GM12878 (cell line): ENCODE measurements around the gene LGI4. TPM values are rescaled to one million over a fixed set of nuclear protein-coding genes. Genes with fewer than 3 reads are reported as not detected.

Source experiments
- ATAC-seq: fragments of 200-7000 bp; cut with Tn5 transposase; 3 replicates; pipeline ENCODE4 v1.9.1; 2020; ENCODE audit warnings: mild to moderate bottlenecking, moderate library complexity
- BruUV-seq: library from RNA; stranded (reverse); fragments of 400-500 nt; replicated peaks from 2 replicates; lab custom pipeline; 2021; lab: Mats Ljungman, UMichigan
- CTCF ChIA-PET: fragments of 300-600 bp; sonication (Branson Sonifier 250); formaldehyde crosslinking; extraction: SDS; loops from one replicate; lab custom pipeline; 2021; ENCODE audit warnings: inconsistent platforms; lab: Yijun Ruan, JAX
- POLR2A ChIA-PET: fragments of 350-600 bp; formaldehyde crosslinking; extraction: SDS; loops from one replicate; lab custom pipeline; 2021; ENCODE audit warnings: inconsistent platforms; lab: Charles Lee
- RAD21 ChIA-PET: fragments of 300-600 bp; sonication (Branson Sonifier 250); formaldehyde crosslinking; loops from one replicate; lab custom pipeline; 2023; ENCODE audit warnings: antibody characterized with exemption; ENCODE audit not compliant: unreplicated experiment; lab: Charles Lee
- SMC1A ChIA-PET: fragments of 300-600 bp; sonication (Branson Sonifier 250); formaldehyde crosslinking; loops from one replicate; lab custom pipeline; 2023; ENCODE audit not compliant: unreplicated experiment, uncharacterized antibody; lab: Charles Lee
- DNase-seq: peaks from one replicate; pipeline ENCODE4 v3.0.0-alpha.2; 2011; ENCODE audit warnings: low read depth, low spot score
- FAIRE-seq: peaks from 3 replicates; lab custom pipeline; 2011; peaks lifted over from hg19 to GRCh38; lab: Jason Lieb, UNC
- H2AFZ ChIP-seq: 2 replicates; pipeline ENCODE4 v1.6.0; 2011; ENCODE audit warnings: low read depth, low read length, control low read depth; ENCODE audit not compliant: control insufficient read depth
- H3K27ac ChIP-seq: 2 replicates; pipeline ENCODE4 v1.5.1; 2011; ENCODE audit warnings: control low read depth; ENCODE audit not compliant: control insufficient read depth, insufficient read depth
- H3K27me3 ChIP-seq, 2 experiments: replicated peaks in 1 of 2; 2 replicates each; pipeline versions ENCODE4 v1.6.0 to v1.6.1; 2011; ENCODE audit warnings: low read length in 1 of 2; ENCODE audit not compliant: control insufficient read depth in 2 of 2, insufficient read depth in 2 of 2
- H3K36me3 ChIP-seq, 2 experiments: 2 replicates each; pipeline ENCODE4 v1.5.1; 2011; ENCODE audit warnings: low read length in 1 of 2; ENCODE audit not compliant: control insufficient read depth in 2 of 2, insufficient read depth in 2 of 2
- H3K4me1 ChIP-seq: 2 replicates; pipeline ENCODE4 v1.6.1; 2011; ENCODE audit warnings: mild to moderate bottlenecking, low read length, moderate library complexity, mixed read lengths; ENCODE audit not compliant: control insufficient read depth, insufficient read depth
- H3K4me2 ChIP-seq: 2 replicates; pipeline ENCODE4 v1.6.0; 2011; ENCODE audit warnings: control low read depth; ENCODE audit not compliant: control insufficient read depth, insufficient read depth
- H3K4me3 ChIP-seq: fragments of 200-600 bp; sonication (generic); 2 replicates; pipeline ENCODE4 v1.5.1; 2016
- H3K79me2 ChIP-seq: 2 replicates; pipeline ENCODE4 v1.6.0; 2011; ENCODE audit warnings: low read length; ENCODE audit not compliant: control insufficient read depth, insufficient read depth
- H3K9ac ChIP-seq: 2 replicates; pipeline ENCODE4 v1.8.0; 2011; ENCODE audit warnings: low read length, control low read depth, mixed read lengths; ENCODE audit not compliant: control insufficient read depth, insufficient read depth
- H3K9me3 ChIP-seq: replicated peaks from 3 replicates; pipeline ENCODE4 v1.5.1; 2011; ENCODE audit warnings: mild to moderate bottlenecking, low read length; ENCODE audit not compliant: control insufficient read depth, insufficient read depth
- H4K20me1 ChIP-seq: 2 replicates; pipeline ENCODE4 v1.6.0; 2011; ENCODE audit not compliant: control insufficient read depth, insufficient read depth
- CBX3 ChIP-seq: fragments of 200-600 bp; sonication (generic); IDR thresholded peaks from 2 replicates; pipeline ENCODE4 v1.6.1; 2016; ENCODE audit warnings: low read depth, borderline replicate concordance
- CTCF ChIP-seq, 3 experiments: IDR thresholded peaks in 2 of 3; conservative IDR thresholded peaks in 1 of 3; 2 replicates each; pipeline ENCODE4 v1.5.1; 2011; ENCODE audit warnings: low read depth in 3 of 3, low read length in 3 of 3, mild to moderate bottlenecking in 3 of 3, control low read depth in 2 of 3, moderate library complexity in 2 of 3, inconsistent platforms in 1 of 3, mixed read lengths in 1 of 3; ENCODE audit not compliant: control insufficient read depth in 2 of 3, insufficient read depth in 1 of 3; ENCODE audit errors: extremely low read depth in 1 of 3
- GATAD2B ChIP-seq: fragments of 450-650 bp; conservative IDR thresholded peaks from 2 replicates; pipeline ENCODE4 v1.6.1; 2017; ENCODE audit warnings: low read depth, mild to moderate bottlenecking, moderate library complexity
- MTA2 ChIP-seq: fragments of 450-650 bp; IDR thresholded peaks from 2 replicates; pipeline ENCODE4 v1.6.1; 2016; ENCODE audit warnings: low read depth, mild to moderate bottlenecking, moderate library complexity
- RAD21 ChIP-seq: IDR thresholded peaks from 2 replicates; pipeline ENCODE4 v1.6.1; 2011; ENCODE audit warnings: mild to moderate bottlenecking, low read depth, low read length, moderate library complexity; ENCODE audit not compliant: insufficient read depth
- SMC3 ChIP-seq: IDR thresholded peaks from 2 replicates; pipeline ENCODE4 v1.6.1; 2011; ENCODE audit warnings: low read length, improper control_type of control experiment, borderline replicate concordance
- SRF ChIP-seq, 2 experiments: IDR thresholded peaks; 2 replicates each; pipeline ENCODE4 v1.6.1; 2011; ENCODE audit warnings: low read depth in 2 of 2, low read length in 2 of 2, mild to moderate bottlenecking in 1 of 2, moderate library complexity in 1 of 2
- STAT1 ChIP-seq: fragments of 450-650 bp; conservative IDR thresholded peaks from 2 replicates; pipeline ENCODE4 v1.6.1; 2014; ENCODE audit warnings: antibody characterized with exemption, mild to moderate bottlenecking
- WGBS: methylation state at CpG from one replicate; pipeline ENCODE4 v1.1.6; 2016; ENCODE audit warnings: low lambda C conversion rate; ENCODE audit not compliant: insufficient replicate concordance, insufficient coverage; ENCODE audit errors: missing lambda C conversion rate; 5-methylcytosine and 5-hydroxymethylcytosine counted together
- in situ Hi-C: fragments of 300-500 bp; cut with MboI; formaldehyde crosslinking; loops from 9 replicates; pipeline ENCODE4 v1.14.3; 2018; ENCODE audit warnings: mixed read lengths
- intact Hi-C: fragments of 100-400 bp; cut with micrococcal nuclease; formaldehyde crosslinking; loops from one replicate; pipeline ENCODE4 v1.14.2; 2022; ENCODE audit not compliant: unreplicated experiment
- polyA plus RNA-seq, 11 experiments: library from polyadenylated mRNA; depleted of rRNA in 4 of 11; unstranded in 6 of 11; stranded (reverse) in 5 of 11; fragments of >200 nt; fragmentation: Nextera tagmentation in 4 of 11; fragmentation: Illumina TruSeq in 1 of 11; extraction: Ambion mirVana in 4 of 11; extraction: Trizol in 1 of 11; gene quantifications; 1 replicate in 1 of 11; 2 replicates in 10 of 11; pipeline versions ENCODE4 v1.2.1 to v1.2.3, GENCODE V29; 2011 to 2016; ENCODE audit warnings: inconsistent platforms in 2 of 11, missing spikeins in 2 of 11, low read depth in 1 of 11
- total RNA-seq, 4 experiments: library from RNA; depleted of rRNA in 3 of 4; stranded (reverse); fragments of >200 nt in 3 of 4; fragmentation: Illumina TruSeq in 1 of 4; extraction: Trizol in 1 of 4; gene quantifications; 2 replicates each; pipeline versions ENCODE4 v1.2.1 to v1.2.3, GENCODE V29; 2013 to 2021
- TF ChIP-seq, protein P1 (sequence below): IDR thresholded peaks from 2 replicates; pipeline ENCODE4 v1.6.1; 2012; ENCODE audit warnings: improper control_type of control experiment, low read depth, low read length; ENCODE audit not compliant: insufficient replicate concordance
- TF ChIP-seq, protein P2 (sequence below): fragments of 150-350 bp; IDR thresholded peaks from 2 replicates; pipeline ENCODE4 v1.6.1; 2016; ENCODE audit warnings: low read depth, low read length

Gene LGI4
- total and polyA plus RNA-seq, 10 of the 15 experiments (the other 5 are each of a cell fraction or from before 2014, with no cell fraction given), result 0.11 TPM; not detected in 9

- RAD21 ChIA-PET, result interaction anchor here (1.0 to 1.6 kb wide), 3 partner anchors 21 to 48 kb away, joined by 3 to 8 read pairs (median 3); no protein-coding TSS in a partner anchor
- TF ChIP-seq STAT1, result 0 out of 2 replicates have a peak, but pooled peaks have one; percentile 58
- peak; percentile 86 to 99 (median 97) for TF ChIP-seq CTCF (IDR thresholded peaks at IDR 0.05 in 2 of 3, conservative IDR thresholded peaks at IDR 0.05 in 1 of 3; ENCODE audit: control insufficient read depth in 2 of 3, extremely low read depth in 1 of 3, insufficient read depth in 1 of 3, low read depth in 3 of 3, low read length in 3 of 3)
- peak; percentile 12; the same call in 1 of the 2 replicates for TF ChIP-seq MTA2
- TF ChIP-seq CBX3, result no peak
- 0 out of 4 replicates have a peak, but pooled peaks of 1 of the 2 experiments have one; percentile 23 for TF ChIP-seq SRF (IDR thresholded peaks at IDR 0.05; ENCODE audit: low read depth in 2 of 2, low read length in 2 of 2)
- TF ChIP-seq SMC3, result peak; percentile 80; the same call in 1 of the 2 replicates
- TF ChIP-seq, protein P1, sequence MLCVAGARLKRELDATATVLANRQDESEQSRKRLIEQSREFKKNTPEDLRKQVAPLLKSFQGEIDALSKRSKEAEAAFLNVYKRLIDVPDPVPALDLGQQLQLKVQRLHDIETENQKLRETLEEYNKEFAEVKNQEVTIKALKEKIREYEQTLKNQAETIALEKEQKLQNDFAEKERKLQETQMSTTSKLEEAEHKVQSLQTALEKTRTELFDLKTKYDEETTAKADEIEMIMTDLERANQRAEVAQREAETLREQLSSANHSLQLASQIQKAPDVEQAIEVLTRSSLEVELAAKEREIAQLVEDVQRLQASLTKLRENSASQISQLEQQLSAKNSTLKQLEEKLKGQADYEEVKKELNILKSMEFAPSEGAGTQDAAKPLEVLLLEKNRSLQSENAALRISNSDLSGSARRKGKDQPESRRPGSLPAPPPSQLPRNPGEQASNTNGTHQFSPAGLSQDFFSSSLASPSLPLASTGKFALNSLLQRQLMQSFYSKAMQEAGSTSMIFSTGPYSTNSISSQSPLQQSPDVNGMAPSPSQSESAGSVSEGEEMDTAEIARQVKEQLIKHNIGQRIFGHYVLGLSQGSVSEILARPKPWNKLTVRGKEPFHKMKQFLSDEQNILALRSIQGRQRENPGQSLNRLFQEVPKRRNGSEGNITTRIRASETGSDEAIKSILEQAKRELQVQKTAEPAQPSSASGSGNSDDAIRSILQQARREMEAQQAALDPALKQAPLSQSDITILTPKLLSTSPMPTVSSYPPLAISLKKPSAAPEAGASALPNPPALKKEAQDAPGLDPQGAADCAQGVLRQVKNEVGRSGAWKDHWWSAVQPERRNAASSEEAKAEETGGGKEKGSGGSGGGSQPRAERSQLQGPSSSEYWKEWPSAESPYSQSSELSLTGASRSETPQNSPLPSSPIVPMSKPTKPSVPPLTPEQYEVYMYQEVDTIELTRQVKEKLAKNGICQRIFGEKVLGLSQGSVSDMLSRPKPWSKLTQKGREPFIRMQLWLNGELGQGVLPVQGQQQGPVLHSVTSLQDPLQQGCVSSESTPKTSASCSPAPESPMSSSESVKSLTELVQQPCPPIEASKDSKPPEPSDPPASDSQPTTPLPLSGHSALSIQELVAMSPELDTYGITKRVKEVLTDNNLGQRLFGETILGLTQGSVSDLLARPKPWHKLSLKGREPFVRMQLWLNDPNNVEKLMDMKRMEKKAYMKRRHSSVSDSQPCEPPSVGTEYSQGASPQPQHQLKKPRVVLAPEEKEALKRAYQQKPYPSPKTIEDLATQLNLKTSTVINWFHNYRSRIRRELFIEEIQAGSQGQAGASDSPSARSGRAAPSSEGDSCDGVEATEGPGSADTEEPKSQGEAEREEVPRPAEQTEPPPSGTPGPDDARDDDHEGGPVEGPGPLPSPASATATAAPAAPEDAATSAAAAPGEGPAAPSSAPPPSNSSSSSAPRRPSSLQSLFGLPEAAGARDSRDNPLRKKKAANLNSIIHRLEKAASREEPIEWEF, result no peak
- 0 out of 2 replicates have a peak, but pooled peaks have one; percentile 46 for TF ChIP-seq GATAD2B
- TF ChIP-seq RAD21, result peak; percentile 72
- TF ChIP-seq, protein P2, sequence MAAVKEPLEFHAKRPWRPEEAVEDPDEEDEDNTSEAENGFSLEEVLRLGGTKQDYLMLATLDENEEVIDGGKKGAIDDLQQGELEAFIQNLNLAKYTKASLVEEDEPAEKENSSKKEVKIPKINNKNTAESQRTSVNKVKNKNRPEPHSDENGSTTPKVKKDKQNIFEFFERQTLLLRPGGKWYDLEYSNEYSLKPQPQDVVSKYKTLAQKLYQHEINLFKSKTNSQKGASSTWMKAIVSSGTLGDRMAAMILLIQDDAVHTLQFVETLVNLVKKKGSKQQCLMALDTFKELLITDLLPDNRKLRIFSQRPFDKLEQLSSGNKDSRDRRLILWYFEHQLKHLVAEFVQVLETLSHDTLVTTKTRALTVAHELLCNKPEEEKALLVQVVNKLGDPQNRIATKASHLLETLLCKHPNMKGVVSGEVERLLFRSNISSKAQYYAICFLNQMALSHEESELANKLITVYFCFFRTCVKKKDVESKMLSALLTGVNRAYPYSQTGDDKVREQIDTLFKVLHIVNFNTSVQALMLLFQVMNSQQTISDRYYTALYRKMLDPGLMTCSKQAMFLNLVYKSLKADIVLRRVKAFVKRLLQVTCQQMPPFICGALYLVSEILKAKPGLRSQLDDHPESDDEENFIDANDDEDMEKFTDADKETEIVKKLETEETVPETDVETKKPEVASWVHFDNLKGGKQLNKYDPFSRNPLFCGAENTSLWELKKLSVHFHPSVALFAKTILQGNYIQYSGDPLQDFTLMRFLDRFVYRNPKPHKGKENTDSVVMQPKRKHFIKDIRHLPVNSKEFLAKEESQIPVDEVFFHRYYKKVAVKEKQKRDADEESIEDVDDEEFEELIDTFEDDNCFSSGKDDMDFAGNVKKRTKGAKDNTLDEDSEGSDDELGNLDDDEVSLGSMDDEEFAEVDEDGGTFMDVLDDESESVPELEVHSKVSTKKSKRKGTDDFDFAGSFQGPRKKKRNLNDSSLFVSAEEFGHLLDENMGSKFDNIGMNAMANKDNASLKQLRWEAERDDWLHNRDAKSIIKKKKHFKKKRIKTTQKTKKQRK, result no peak
Observed at GRCh38 chr19:35114353-35115176, 20.3 kb downstream of the LGI4 start.

More at GRCh38 chr19:35114353-35115176, 20.3 kb downstream of the LGI4 start:
- ChIA-PET SMC1A (interaction anchor here (1.0 to 1.1 kb wide), 2 partner anchors 21 to 27 kb away, joined by 8 read pairs; no protein-coding TSS in a partner anchor), CTCF (interaction anchor here (0.8 to 6.4 kb wide), 11 partner anchors 8 to 133 kb away, joined by 3 to 75 read pairs (median 4); partner anchors contain the start of genes FXYD7 and LGI4), POLR2A (interaction anchor here (0.5 kb wide), 1 partner anchor 171 kb away, joined by 5 read pairs; no protein-coding TSS in a partner anchor)
- FAIRE-seq (peak; percentile 90), ATAC-seq (peak; percentile 95), DNase-seq (no peak)
- H3K79me2 ChIP-seq, result no peaks in the 10 kb centered on the region
- no peaks in the 10 kb centered on the region for H3K9me3 ChIP-seq
- no peaks in the 10 kb centered on the region for H4K20me1 ChIP-seq
- no peaks in the 10 kb centered on the region for H3K36me3 ChIP-seq
- no TSS peak for BruUV-seq
- peaks cover 0 to 2% of the 10 kb centered on the region in 2 experiments; a peak in 1 of 4 replicates for H3K27me3 ChIP-seq
- no peak overlapping the region for H3K27ac ChIP-seq
- in situ Hi-C loops (no loop called here), intact Hi-C loops (loop anchor here (1.0 kb wide), 1 partner anchor 21 kb away; the partner anchor contains the start of gene LGI4)
- no peak overlapping the region for H3K9ac ChIP-seq
- H3K4me1 ChIP-seq, result no peaks in the 10 kb centered on the region
- H2AFZ ChIP-seq, result peak overlapping the region; percentile 72
- WGBS, result 26% methylated on average over 19 of the region's 23 CpGs
- H3K4me3 ChIP-seq, result no peak overlapping the region
- H3K4me2 ChIP-seq, result peak overlapping the region; percentile 48; the same call in 1 of the 2 replicates
